Neural crest cell (in vitro differentiated cells): Measurements from ENCODE around the gene SGK1. TPM values are rescaled to one million over a fixed set of nuclear protein-coding genes. Genes with fewer than 3 reads are reported as not detected.

Source experiments
- DNase-seq: peaks from one replicate; pipeline ENCODE4 v3.0.0; 2021; ENCODE audit warnings: low read depth, mixed read lengths, low spot score
- H3K27ac Mint-ChIP-seq: one replicate; pipeline ENCODE4 v1.8.0; 2021; ENCODE audit warnings: mild to moderate bottlenecking, mixed read lengths; ENCODE audit not compliant: unreplicated experiment
- H3K27me3 Mint-ChIP-seq: 2 replicates; pipeline ENCODE4 v1.8.0; 2021; ENCODE audit warnings: low read depth, mild to moderate bottlenecking, mixed read lengths
- H3K36me3 Mint-ChIP-seq: 2 replicates; pipeline ENCODE4 v1.8.0; 2021; ENCODE audit warnings: low read depth, mild to moderate bottlenecking, mixed read lengths
- H3K4me1 Mint-ChIP-seq: 2 replicates; pipeline ENCODE4 v1.8.0; 2021; ENCODE audit warnings: mixed read lengths
- H3K4me3 Mint-ChIP-seq: one replicate; pipeline ENCODE4 v1.8.0; 2021; ENCODE audit warnings: mild to moderate bottlenecking, mixed read lengths
- H3K9me3 Mint-ChIP-seq: 2 replicates; pipeline ENCODE4 v1.8.0; 2021; ENCODE audit warnings: mixed read lengths
- CTCF ChIP-seq: fragments of 200-600 bp; sonication (generic); conservative IDR thresholded peaks from 2 replicates; pipeline ENCODE4 v1.5.0; 2021; ENCODE audit warnings: antibody characterized with exemption, mild to moderate bottlenecking
- total RNA-seq: library from RNA; stranded (reverse); gene quantifications from 2 replicates; pipeline ENCODE4 v1.2.1, GENCODE V29; 2021

SGK1 gene
- total RNA-seq, 1 donor from 2014 or later = 5.9 TPM

DNA sequence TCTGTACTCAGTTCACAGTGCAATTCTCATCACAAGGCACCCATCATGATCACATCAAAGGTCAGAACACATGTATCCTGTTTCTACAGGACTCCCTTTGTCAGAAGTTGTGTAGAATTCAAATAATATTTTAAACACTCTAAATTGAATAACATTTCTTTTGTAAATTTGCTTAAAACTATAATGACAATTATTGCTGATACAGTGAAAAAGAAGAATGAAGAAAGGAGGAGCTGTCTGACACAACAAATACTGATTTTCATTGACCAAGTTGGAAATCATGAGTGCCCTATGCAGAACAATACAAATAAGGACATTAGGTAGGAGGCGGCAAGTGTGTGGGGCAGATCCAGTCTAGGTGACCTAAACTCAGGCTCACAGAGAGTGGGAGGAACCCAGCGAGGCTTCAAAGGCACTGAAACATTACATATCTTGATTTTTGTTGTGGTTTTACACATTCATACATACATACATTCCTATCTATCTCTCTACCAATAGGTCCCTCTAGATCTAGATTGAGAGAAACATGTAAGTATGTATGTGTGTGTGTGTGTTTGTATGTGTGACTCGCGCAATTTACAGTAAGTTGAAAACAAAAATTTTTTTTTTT is 186.3 kb downstream of the SGK1 start:
- Mint-ChIP-seq H3K9me3 (peaks cover 6% of the 10 kb centered on the region), H3K4me1 (no peaks in the 10 kb centered on the region), H3K36me3 (no peaks in the 10 kb centered on the region), H3K27ac (no peak overlapping the region), H3K4me3 (no peak overlapping the region), H3K27me3 (no peaks in the 10 kb centered on the region)
- DNase-seq = no peak
- TF ChIP-seq CTCF = no peak

DNA sequence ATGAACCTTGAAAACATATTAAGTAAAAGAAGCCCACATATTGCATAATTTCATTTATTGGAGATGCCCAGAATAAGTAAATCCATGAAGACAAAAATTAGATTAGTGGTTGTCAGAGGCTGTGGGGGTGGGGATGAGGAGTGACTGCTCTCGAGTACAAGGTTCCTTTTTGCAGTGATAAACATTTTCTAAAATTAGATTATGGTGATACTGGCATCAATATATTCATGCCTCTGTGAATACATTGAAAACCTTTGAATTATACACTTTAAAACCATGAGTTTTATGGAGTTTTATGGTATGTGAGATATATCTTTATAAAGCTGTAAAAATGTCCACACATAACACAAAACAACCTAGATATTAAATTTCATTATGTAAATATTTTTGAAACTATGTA is 189.8 kb downstream of the SGK1 start:
- H3K36me3 Mint-ChIP-seq = no peaks in the 10 kb centered on the region
- no peak for DNase-seq
- H3K9me3 Mint-ChIP-seq = peaks cover 3% of the 10 kb centered on the region
- no peak overlapping the region for H3K4me3 Mint-ChIP-seq
- peaks cover 3% of the 10 kb centered on the region for H3K4me1 Mint-ChIP-seq
- no peaks in the 10 kb centered on the region for H3K27me3 Mint-ChIP-seq
- TF ChIP-seq CTCF = no peak
- no peak overlapping the region for H3K27ac Mint-ChIP-seq

DNA sequence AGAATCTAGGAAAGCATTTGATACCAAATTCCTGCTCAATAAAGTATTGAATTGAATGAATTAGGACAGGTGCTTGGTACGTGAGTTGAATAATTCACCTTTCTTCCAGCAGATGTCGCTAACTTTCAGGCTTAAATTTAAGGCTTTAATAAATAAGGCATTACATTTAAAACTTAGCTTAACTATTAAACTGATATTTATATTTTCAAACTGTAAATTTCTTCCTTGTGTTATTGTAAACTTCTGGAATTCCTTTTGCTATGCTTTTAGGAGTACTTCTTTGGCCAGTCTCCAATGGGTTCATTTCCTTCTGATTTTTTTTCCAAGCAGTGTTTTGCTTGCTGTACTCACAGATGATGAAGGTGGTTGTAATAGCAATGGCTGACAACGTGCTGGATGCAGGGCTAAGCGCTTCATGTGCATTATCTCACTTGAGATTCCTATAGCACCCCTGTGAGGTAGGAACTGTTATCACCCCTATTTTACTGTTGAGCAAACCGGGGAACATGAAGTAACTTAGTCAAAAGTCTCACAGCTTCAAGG is 194.2 kb downstream of the SGK1 start:
- Mint-ChIP-seq H3K27me3 (no peaks in the 10 kb centered on the region), H3K27ac (no peak overlapping the region), H3K36me3 (no peaks in the 10 kb centered on the region), H3K9me3 (no peaks in the 10 kb centered on the region), H3K4me1 (peaks cover 3% of the 10 kb centered on the region), H3K4me3 (no peak overlapping the region)
- no peak for DNase-seq
- peak; percentile 83 for TF ChIP-seq CTCF

DNA sequence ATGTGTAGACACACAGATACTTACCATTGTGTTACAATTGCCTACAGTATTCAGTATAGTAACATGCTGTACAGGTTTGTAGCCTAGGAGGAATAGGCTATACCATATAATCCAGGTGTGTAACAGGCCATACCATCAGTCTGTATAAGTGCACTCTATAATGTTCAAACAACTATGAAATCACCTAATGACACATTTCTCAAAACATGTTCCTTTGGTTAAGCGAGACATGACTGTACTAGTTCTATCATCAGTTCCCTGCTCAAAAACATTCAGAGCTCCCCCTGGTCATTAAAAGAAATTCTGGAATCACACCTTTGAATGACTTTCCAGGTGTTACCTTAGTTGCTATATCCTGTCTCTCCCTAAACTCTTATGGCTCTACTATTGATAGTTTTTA is 195.1 kb downstream of the SGK1 start:
- no peak overlapping the region for H3K4me3 Mint-ChIP-seq
- no peaks in the 10 kb centered on the region for H3K27me3 Mint-ChIP-seq
- no peak for TF ChIP-seq CTCF
- no peaks in the 10 kb centered on the region for H3K9me3 Mint-ChIP-seq
- no peak overlapping the region for H3K27ac Mint-ChIP-seq
- no peaks in the 10 kb centered on the region for H3K36me3 Mint-ChIP-seq
- no peak for DNase-seq
- H3K4me1 Mint-ChIP-seq = peaks cover 5% of the 10 kb centered on the region

- no peak overlapping the region for H3K4me3 Mint-ChIP-seq
- DNase-seq = no peak
- TF ChIP-seq CTCF = no peak
- H3K27me3 Mint-ChIP-seq = no peaks in the 10 kb centered on the region
- peaks cover 13% of the 10 kb centered on the region for H3K4me1 Mint-ChIP-seq
- H3K27ac Mint-ChIP-seq = no peak overlapping the region
- no peaks in the 10 kb centered on the region for H3K9me3 Mint-ChIP-seq
- no peaks in the 10 kb centered on the region for H3K36me3 Mint-ChIP-seq
Observed at GRCh38 chr6:134119486-134119885, 198.4 kb downstream of the SGK1 start.
